Activated T-helper 1 cell treated with anti-CD3 and anti-CD28 coated beads, Interleukin-12 subunit alpha, Interleukin-12 subunit beta, Interleukin-2, Interleukin-4 antibody, amounts not matched to agents 30 ng/mL and 10 ng/mL and 1 ng/mL, durations not matched to agents 14 hours and 24 hours and 36 hours (primary cell): ENCODE data around the gene SMIM22. TPM values are rescaled to one million over a fixed set of nuclear protein-coding genes. Genes with fewer than 3 reads are reported as not detected.

Experiments used
- DNase-seq: peaks from one replicate; pipeline ENCODE4 v3.0.0; 2021; ENCODE audit warnings: low spot score
- H3K27ac Mint-ChIP-seq: one replicate; pipeline ENCODE4 v1.8.0; 2021; ENCODE audit warnings: mild to moderate bottlenecking, mixed read lengths
- H3K27me3 Mint-ChIP-seq: one replicate; pipeline ENCODE4 v1.8.0; 2022; ENCODE audit warnings: mild to moderate bottlenecking, moderate library complexity, mixed read lengths; ENCODE audit not compliant: insufficient read depth
- H3K36me3 Mint-ChIP-seq: one replicate; pipeline ENCODE4 v1.8.0; 2021; ENCODE audit warnings: low read depth, mixed read lengths
- H3K4me1 Mint-ChIP-seq: one replicate; pipeline ENCODE4 v1.8.0; 2021; ENCODE audit warnings: low read depth, mixed read lengths
- H3K4me3 Mint-ChIP-seq: one replicate; pipeline ENCODE4 v1.8.0; 2021; ENCODE audit warnings: mild to moderate bottlenecking, moderate library complexity, mixed read lengths
- H3K9me3 Mint-ChIP-seq: one replicate; pipeline ENCODE4 v1.8.0; 2021; ENCODE audit warnings: mixed read lengths
- intact Hi-C: fragments of 100-400 bp; cut with micrococcal nuclease; formaldehyde crosslinking; loops from one replicate; pipeline ENCODE4 v1.15.1; 2024
- total RNA-seq: library from RNA; stranded (reverse); gene quantifications from 2 replicates; pipeline ENCODE4 v1.2.3, GENCODE V29; 2022

SMIM22 gene
- total RNA-seq, 1 donor from 2014 or later = not detected

GRCh38 chr16:4826526-4826925 lies 31.4 kb downstream of the SMIM22 start:
- Mint-ChIP-seq H3K27me3 (no peaks in the 10 kb centered on the region), H3K27ac (no peak overlapping the region), H3K4me1 (no peaks in the 10 kb centered on the region), H3K9me3 (no peaks in the 10 kb centered on the region), H3K36me3 (peaks cover 49% of the 10 kb centered on the region), H3K4me3 (no peak overlapping the region)
- DNase-seq = no peak
- intact Hi-C loops = no loop called here

GRCh38 chr16:4826980-4827379 lies 31.8 kb downstream of the SMIM22 start:
- Mint-ChIP-seq H3K9me3 (no peaks in the 10 kb centered on the region), H3K27me3 (no peaks in the 10 kb centered on the region), H3K36me3 (peaks cover 46% of the 10 kb centered on the region), H3K27ac (no peak overlapping the region), H3K4me3 (no peak overlapping the region), H3K4me1 (no peaks in the 10 kb centered on the region)
- intact Hi-C loops = no loop called here
- DNase-seq = no peak

GRCh38 chr16:4828567-4829321 lies 33.6 kb downstream of the SMIM22 start:
- intact Hi-C loops = no loop called here
- H3K36me3 Mint-ChIP-seq = peaks cover 50% of the 10 kb centered on the region

GRCh38 chr16:4830408-4830807 lies 35.2 kb downstream of the SMIM22 start:
- Mint-ChIP-seq H3K27me3 (no peaks in the 10 kb centered on the region), H3K4me1 (no peaks in the 10 kb centered on the region), H3K27ac (no peak overlapping the region), H3K4me3 (no peak overlapping the region), H3K9me3 (no peaks in the 10 kb centered on the region), H3K36me3 (peaks cover 41% of the 10 kb centered on the region)
- no peak for DNase-seq
- intact Hi-C loops = no loop called here

More at GRCh38 chr16:4828567-4829321, 33.6 kb downstream of the SMIM22 start:
- Mint-ChIP-seq H3K9me3 (no peaks in the 10 kb centered on the region), H3K4me3 (no peak overlapping the region), H3K27me3 (no peaks in the 10 kb centered on the region), H3K27ac (peak overlapping the region; percentile 29), H3K4me1 (no peaks in the 10 kb centered on the region)
- DNase-seq = no peak

GRCh38 chr16:4831616-4832015 lies 36.4 kb downstream of the SMIM22 start:
- H3K27ac Mint-ChIP-seq = no peak overlapping the region
- no peaks in the 10 kb centered on the region for H3K27me3 Mint-ChIP-seq
- no peak overlapping the region for H3K4me3 Mint-ChIP-seq
- H3K4me1 Mint-ChIP-seq = no peaks in the 10 kb centered on the region
- intact Hi-C loops = no loop called here
- no peaks in the 10 kb centered on the region for H3K9me3 Mint-ChIP-seq
- no peak for DNase-seq
- H3K36me3 Mint-ChIP-seq = peaks cover 45% of the 10 kb centered on the region

- no peak for DNase-seq
- no peak overlapping the region for H3K4me3 Mint-ChIP-seq
- no peak overlapping the region for H3K27ac Mint-ChIP-seq
- peaks cover 45% of the 10 kb centered on the region for H3K36me3 Mint-ChIP-seq
- H3K27me3 Mint-ChIP-seq = no peaks in the 10 kb centered on the region
- no peaks in the 10 kb centered on the region for H3K4me1 Mint-ChIP-seq
- intact Hi-C loops = no loop called here
- H3K9me3 Mint-ChIP-seq = no peaks in the 10 kb centered on the region
These were observed 37.7 kb downstream of the SMIM22 start for GRCh38 chr16:4832698-4833343.

- intact Hi-C loops = no loop called here
- H3K9me3 Mint-ChIP-seq = no peaks in the 10 kb centered on the region
- H3K4me1 Mint-ChIP-seq = no peaks in the 10 kb centered on the region
These were observed 38.4 kb downstream of the SMIM22 start for GRCh38 chr16:4833584-4833983.

GRCh38 chr16:4836727-4837126 lies 41.6 kb downstream of the SMIM22 start:
- no peak overlapping the region for H3K27ac Mint-ChIP-seq
- no peaks in the 10 kb centered on the region for H3K27me3 Mint-ChIP-seq
- no peak for DNase-seq
- intact Hi-C loops = no loop called here
- H3K9me3 Mint-ChIP-seq = no peaks in the 10 kb centered on the region
- peaks cover 43% of the 10 kb centered on the region for H3K36me3 Mint-ChIP-seq
- H3K4me3 Mint-ChIP-seq = no peak overlapping the region
- peaks cover 8% of the 10 kb centered on the region for H3K4me1 Mint-ChIP-seq

More at GRCh38 chr16:4833584-4833983, 38.4 kb downstream of the SMIM22 start:
- H3K36me3 Mint-ChIP-seq = peaks cover 41% of the 10 kb centered on the region
- DNase-seq = no peak
- no peak overlapping the region for H3K4me3 Mint-ChIP-seq
- no peaks in the 10 kb centered on the region for H3K27me3 Mint-ChIP-seq
- no peak overlapping the region for H3K27ac Mint-ChIP-seq

GRCh38 chr16:4837733-4838501 lies 42.7 kb downstream of the SMIM22 start:
- no peak overlapping the region for H3K4me3 Mint-ChIP-seq
- H3K4me1 Mint-ChIP-seq = peaks cover 8% of the 10 kb centered on the region
- DNase-seq = no peak
- H3K36me3 Mint-ChIP-seq = peaks cover 38% of the 10 kb centered on the region
- H3K27me3 Mint-ChIP-seq = no peaks in the 10 kb centered on the region
- H3K9me3 Mint-ChIP-seq = no peaks in the 10 kb centered on the region
- intact Hi-C loops = no loop called here
- no peak overlapping the region for H3K27ac Mint-ChIP-seq

GRCh38 chr16:4839942-4840341 lies 44.8 kb downstream of the SMIM22 start:
- Mint-ChIP-seq H3K9me3 (no peaks in the 10 kb centered on the region), H3K4me1 (peaks cover 12% of the 10 kb centered on the region), H3K27me3 (no peaks in the 10 kb centered on the region), H3K36me3 (peaks cover 47% of the 10 kb centered on the region), H3K4me3 (no peak overlapping the region), H3K27ac (no peak overlapping the region)
- DNase-seq = no peak
- intact Hi-C loops = no loop called here

GRCh38 chr16:4840984-4841383 lies 45.8 kb downstream of the SMIM22 start:
- Mint-ChIP-seq H3K9me3 (no peaks in the 10 kb centered on the region), H3K4me1 (peaks cover 20% of the 10 kb centered on the region), H3K36me3 (peaks cover 51% of the 10 kb centered on the region), H3K27ac (no peak overlapping the region), H3K27me3 (no peaks in the 10 kb centered on the region), H3K4me3 (no peak overlapping the region)
- intact Hi-C loops = no loop called here
- DNase-seq = no peak
